ENCODE measurements around the gene ZNF845.

DNA sequence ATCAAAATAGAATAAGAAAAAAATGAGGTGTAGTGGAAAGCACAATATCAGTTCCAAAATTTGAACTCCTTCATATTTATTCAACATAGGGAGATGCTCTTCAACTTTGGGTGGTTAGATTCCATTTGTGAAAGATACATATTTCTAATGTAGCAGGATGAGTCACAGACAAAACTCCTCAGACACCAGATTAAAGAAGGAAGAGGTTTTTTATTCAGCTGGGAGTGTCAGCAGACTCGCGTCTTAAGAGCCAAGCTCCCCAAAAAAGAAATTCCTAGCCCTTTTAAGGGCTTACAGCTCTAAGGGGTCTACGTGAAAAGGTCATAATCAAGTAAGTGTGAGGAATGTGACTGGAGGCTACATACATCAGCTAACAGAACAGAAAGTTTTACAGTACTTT lies 54.6 kb downstream of the ZNF845 start:
- TF ChIP-seq, protein P1, sequence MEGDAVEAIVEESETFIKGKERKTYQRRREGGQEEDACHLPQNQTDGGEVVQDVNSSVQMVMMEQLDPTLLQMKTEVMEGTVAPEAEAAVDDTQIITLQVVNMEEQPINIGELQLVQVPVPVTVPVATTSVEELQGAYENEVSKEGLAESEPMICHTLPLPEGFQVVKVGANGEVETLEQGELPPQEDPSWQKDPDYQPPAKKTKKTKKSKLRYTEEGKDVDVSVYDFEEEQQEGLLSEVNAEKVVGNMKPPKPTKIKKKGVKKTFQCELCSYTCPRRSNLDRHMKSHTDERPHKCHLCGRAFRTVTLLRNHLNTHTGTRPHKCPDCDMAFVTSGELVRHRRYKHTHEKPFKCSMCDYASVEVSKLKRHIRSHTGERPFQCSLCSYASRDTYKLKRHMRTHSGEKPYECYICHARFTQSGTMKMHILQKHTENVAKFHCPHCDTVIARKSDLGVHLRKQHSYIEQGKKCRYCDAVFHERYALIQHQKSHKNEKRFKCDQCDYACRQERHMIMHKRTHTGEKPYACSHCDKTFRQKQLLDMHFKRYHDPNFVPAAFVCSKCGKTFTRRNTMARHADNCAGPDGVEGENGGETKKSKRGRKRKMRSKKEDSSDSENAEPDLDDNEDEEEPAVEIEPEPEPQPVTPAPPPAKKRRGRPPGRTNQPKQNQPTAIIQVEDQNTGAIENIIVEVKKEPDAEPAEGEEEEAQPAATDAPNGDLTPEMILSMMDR (IDR thresholded peaks at IDR 0.05; ENCODE audit: insufficient read depth, low read length): no peak
- TF ChIP-seq, protein P2, sequence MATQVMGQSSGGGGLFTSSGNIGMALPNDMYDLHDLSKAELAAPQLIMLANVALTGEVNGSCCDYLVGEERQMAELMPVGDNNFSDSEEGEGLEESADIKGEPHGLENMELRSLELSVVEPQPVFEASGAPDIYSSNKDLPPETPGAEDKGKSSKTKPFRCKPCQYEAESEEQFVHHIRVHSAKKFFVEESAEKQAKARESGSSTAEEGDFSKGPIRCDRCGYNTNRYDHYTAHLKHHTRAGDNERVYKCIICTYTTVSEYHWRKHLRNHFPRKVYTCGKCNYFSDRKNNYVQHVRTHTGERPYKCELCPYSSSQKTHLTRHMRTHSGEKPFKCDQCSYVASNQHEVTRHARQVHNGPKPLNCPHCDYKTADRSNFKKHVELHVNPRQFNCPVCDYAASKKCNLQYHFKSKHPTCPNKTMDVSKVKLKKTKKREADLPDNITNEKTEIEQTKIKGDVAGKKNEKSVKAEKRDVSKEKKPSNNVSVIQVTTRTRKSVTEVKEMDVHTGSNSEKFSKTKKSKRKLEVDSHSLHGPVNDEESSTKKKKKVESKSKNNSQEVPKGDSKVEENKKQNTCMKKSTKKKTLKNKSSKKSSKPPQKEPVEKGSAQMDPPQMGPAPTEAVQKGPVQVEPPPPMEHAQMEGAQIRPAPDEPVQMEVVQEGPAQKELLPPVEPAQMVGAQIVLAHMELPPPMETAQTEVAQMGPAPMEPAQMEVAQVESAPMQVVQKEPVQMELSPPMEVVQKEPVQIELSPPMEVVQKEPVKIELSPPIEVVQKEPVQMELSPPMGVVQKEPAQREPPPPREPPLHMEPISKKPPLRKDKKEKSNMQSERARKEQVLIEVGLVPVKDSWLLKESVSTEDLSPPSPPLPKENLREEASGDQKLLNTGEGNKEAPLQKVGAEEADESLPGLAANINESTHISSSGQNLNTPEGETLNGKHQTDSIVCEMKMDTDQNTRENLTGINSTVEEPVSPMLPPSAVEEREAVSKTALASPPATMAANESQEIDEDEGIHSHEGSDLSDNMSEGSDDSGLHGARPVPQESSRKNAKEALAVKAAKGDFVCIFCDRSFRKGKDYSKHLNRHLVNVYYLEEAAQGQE (IDR thresholded peaks at IDR 0.05; ENCODE audit: insufficient replicate concordance, low read depth): no peak
- TF ChIP-seq POLR2AphosphoS5 (IDR thresholded peaks at IDR 0.05; ENCODE audit: low read depth) (no peak), GABPA (IDR thresholded peaks at IDR 0.05; ENCODE audit: low read depth) (no peak), SPI1 (IDR thresholded peaks at IDR 0.05; ENCODE audit: borderline replicate concordance, low read depth) (no peak)

All from HL-60 (cell line).